ENCODE results near the gene UCK1.

DNA sequence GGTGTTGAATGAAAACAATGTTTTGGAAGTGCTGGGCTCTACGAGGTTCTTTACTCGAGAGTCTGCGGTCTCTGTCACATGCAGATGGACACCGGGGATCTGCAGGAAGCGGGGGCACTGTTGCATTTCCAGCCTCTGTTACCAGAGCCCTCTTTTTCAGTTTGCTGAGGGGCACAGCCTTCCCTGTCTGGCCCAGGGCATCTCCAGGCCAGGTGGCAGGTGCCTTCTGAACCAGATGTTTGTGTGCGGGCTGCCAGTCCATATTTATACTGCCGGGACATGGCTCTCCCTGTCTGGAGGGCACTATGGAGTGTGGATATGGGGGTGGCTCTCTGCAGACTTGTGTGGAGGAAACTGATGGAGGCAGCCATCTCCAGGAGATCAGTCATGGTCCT is 47.0 kb downstream of the UCK1 start:
- TF ChIP-seq EZH2phosphoT487 (IDR thresholded peaks at IDR 0.05; ENCODE audit: low read depth) = no peak
- TF ChIP-seq, protein P1, sequence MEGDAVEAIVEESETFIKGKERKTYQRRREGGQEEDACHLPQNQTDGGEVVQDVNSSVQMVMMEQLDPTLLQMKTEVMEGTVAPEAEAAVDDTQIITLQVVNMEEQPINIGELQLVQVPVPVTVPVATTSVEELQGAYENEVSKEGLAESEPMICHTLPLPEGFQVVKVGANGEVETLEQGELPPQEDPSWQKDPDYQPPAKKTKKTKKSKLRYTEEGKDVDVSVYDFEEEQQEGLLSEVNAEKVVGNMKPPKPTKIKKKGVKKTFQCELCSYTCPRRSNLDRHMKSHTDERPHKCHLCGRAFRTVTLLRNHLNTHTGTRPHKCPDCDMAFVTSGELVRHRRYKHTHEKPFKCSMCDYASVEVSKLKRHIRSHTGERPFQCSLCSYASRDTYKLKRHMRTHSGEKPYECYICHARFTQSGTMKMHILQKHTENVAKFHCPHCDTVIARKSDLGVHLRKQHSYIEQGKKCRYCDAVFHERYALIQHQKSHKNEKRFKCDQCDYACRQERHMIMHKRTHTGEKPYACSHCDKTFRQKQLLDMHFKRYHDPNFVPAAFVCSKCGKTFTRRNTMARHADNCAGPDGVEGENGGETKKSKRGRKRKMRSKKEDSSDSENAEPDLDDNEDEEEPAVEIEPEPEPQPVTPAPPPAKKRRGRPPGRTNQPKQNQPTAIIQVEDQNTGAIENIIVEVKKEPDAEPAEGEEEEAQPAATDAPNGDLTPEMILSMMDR (IDR thresholded peaks at IDR 0.05; ENCODE audit: low read depth, low read length) = no peak

Measured in OCI-LY3 (cell line).